SKM-1 (cell line): Measurements from ENCODE around the gene METTL26.

ENCODE experiments used
- DNase-seq: peaks from one replicate; lab custom pipeline; 2025; ENCODE audit not compliant: unreplicated experiment; lab: John Stamatoyannopoulos, UW

The METTL26 gene

DNA sequence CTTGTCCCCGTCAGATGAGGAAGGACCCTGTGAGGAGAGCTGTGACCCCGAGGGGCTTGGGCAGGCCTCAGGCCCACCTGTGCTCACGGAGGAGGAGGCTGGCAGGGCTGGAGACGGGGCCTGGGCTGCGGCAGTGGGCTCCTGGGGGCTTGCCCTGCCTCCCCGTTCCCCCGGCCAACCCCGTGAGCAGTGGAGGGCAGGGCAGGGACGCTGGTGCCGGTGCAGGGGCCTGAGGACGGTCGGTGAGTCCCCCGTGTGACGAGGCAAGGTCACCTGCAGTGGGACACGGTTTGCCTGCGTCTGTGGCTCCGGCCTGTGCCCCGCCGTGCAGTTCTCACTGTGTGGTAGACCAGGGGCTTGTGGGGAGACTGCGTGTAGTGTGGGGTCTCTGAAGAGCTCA lies 23.5 kb upstream of the METTL26 start:
- no peak for DNase-seq

DNA sequence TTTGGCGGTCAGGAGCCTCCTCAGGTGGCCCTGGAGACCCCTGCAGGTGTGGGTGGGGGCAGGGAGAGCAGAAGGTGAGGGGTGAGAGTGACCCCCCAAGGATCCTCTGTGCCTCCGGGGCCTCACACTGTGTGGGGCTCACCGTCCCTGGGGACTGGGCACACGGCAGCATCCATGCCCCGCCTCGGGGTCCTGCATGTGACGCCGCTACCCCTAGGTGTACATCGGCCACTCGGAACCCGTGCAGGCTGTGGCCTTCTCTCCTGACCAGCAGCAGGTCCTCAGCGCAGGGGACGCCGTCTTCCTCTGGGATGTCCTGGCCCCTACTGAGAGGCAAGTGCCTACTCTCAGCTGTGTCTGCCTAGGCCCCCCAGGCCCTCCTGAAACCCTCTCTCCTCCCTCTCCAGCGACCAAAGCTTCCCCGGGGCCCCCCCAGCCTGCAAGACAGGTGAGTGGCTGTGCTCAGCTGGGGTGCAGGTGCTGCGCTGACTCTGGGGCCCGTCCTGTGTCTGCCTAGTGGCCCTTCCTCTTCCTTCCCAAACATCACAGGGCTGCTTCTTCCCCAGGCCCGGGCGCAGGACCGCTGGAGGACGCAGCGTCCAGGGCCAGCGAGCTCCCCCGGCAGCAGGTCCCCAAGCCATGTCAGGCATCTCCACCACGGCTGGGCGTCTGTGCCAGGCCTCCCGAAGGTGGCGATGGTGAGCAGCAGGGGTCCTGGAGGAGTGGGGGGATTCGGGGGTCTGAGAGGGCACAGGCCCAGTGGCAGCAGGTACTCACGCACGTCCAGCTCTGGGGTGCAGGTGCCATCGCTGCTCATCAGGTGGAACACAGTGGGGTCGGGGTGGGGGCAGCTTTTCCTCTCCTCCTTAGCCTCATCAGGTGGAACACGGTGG lies 22.8 kb upstream of the METTL26 start:
- DNase-seq, result no peak

DNA sequence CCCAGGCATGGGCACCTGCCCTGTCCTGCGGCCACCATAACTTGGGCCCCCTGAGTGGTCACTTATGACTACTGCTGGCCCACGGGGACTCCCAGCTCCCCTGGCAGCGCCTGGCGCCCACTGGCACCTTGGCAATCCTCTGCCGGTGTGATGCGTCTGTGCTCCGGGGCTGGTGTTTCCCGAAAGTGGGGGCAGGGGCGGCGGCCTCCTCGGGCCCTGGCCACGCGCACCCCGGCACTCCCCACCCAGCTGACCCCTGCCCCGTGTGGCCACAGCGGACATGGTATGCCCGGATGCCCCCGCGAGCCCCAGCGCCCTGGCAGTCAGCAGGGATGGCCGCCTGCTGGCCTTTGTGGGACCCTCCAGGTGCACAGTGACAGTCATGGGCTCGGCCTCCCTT lies 21.4 kb upstream of the METTL26 start:
- no peak for DNase-seq

DNA sequence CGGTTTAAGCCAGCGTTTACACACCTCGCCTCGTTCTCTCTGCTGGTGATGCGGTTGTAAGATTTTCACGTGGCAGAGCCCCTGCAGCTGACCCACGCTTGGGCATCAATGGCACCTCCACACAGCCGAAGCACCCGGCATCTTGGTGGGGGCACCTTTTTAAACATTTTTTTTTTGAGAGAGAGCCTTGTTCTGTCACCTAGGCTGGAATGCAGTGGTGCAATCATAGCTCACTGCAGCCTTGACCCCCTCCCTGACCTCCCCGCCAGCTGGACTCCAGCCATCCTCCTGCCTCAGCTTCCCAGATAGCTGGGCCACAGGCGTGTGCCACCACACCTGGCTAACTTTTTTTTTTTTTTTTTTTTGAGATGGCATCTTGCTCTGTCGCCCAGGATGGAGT lies 17.9 kb upstream of the METTL26 start:
- no peak for DNase-seq

DNA sequence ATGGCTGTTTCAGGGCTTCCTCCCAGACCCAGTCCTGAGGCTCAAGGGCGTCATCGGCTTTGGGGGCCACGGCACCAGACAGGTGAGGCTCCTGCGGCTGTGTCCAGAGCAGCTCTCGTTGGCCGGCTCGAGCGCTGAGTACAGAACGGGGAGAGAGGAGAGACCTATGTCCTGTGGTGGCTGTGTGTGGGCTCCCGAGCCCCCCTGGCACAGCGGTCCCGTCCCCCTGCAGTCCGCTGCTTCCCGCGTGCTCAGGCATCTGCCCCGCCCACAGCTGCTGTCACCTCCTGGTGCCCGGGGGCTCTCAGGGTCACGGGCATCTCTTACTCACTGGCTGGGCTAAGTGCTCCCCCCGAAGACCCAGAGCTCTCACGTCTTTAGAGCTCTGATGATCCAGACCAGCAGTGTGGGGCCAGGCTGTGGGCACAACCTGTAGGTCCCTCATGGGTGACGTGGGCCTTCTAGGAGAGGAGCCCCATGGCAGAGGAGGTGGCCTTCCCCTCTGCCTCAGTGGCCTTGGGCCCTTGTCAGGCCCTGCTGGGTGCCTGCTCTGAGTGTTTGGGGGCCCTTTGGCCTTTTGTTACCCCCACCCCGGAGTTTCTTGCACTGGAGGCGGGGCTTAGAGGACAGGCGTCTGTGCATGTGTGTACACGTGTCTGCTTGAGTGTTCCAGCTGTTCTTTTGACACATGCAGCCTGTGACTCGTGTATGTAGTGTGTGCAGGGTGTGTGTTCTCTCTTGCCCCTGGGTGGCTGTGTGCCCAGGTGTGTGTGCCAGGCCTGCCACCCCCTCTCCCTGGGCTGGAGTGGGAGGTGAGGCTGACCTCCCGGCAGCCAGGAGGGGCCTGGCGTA lies 16.6 kb upstream of the METTL26 start:
- no peak for DNase-seq

DNA sequence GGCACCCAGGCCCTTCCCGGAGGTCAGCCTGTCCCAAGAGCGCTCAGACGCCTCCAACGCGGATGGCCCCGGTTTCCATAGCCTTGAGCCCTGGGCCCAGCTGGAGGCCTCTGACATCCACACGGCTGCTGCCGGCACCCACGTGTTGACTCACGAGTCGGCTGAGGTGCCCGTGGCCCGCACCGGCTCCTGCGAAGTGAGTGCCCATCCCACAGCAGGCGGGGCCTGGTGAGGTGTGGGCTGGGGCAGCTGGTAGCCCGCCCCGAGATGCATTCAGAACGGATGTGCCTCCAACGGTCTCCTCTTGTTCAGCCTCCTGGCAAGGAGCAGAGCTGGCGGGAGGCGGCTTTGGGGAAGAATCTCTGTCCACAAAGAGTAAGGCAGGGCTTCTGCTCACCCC lies 15.7 kb upstream of the METTL26 start:
- no peak for DNase-seq

DNA sequence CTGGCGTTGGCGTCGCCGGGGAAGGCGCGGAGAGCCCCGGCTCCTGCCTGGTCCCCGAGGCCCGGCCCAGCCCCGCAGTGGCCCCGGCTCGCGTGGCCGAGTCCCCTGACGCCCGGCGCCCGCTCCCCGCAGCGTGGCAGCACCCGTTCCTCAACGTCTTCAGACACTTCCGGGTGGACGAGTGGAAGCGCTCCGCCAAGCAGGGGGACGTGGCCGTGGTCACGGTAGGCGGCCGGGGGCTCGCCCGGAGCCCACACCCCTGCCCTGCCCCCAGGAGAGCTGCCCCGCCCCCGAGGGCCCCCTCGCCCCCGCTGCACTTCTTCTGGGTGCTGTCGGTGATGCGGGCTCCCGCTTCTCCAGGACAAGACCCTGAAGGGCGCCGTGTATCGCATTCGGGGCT lies 13.5 kb upstream of the METTL26 start:
- no peak for DNase-seq

DNA sequence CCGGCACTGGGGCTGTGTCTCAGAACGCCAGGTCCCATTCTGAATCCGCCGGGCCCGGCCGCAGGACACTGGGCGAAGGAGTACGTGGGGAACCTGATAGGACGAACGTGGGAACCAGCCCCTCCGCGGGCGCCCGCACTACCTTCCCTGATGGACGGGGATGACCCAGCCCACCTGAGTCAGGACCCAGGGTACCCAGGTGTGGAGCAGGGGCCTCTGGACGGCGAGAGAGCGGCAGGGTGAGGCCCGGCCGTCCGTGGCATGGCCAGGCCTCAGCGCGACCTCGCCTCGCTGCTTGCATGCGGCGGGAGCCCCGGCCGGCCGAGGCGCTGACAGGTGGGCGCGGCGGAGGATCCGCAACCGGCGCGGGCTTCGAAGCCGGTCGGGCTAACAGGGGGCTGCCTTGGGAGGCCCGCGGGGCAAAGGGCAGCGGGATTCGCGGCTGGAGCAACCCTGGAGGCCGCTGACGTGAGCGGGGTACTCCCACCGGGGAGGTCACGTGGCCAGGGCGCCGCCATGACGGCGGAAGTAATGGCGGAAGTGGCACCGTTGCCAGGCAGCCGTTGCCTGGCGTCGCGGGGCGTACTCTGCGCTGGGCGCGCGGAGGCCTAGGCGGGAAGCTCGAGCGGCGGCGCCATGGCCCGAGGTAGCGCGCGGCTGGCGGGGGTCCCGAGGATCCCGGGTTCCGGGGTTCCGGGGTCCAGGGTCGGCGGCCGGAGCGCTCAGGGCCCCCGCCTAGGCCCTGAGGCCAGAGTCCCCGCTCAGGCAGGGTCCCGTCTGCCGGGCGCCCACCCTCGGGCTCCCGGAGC lies 12.9 kb upstream of the METTL26 start, which contains the start of gene WDR90:
TSS of gene WDR90 (plus strand) at position 585 of the 809 bp plus-strand sequence. CDS start at position 637, 52 bp downstream.
- DNase-seq, result peak; percentile 71

DNA sequence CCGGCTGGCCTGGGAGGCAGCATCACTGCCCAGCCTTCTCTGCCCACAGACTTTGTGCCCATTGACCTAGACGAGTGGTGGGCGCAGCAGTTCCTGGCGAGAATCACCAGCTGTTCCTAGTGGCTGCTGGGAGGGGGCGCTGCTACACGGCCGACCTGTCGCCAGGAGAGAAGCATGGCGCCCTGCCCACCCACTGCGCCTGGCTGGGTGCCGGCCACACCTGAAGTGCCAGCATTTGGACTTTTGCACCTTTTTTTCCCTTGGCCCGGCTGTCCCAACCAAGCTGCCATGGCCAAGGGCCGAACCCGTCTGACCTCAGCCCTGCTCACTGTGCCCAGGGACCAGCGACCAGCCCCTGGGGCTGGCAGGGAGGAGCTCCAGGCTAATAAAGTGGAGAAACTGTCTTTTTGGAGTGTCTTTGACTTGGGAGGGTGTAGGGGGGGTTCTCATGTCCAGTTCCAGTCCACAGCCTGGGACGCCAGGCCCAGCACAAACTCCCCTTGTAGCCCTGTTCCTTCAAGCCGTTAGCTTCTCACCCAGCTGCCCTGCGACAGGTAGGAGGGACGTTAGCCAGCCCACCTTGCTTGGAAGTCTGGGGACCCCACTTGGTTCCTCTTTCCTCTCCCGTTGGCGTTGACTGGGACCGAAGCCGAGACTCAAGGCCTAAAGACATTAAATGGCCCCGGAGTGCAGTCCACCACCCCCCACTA lies 12.1 kb upstream of the METTL26 start:
- no peak for DNase-seq

DNA sequence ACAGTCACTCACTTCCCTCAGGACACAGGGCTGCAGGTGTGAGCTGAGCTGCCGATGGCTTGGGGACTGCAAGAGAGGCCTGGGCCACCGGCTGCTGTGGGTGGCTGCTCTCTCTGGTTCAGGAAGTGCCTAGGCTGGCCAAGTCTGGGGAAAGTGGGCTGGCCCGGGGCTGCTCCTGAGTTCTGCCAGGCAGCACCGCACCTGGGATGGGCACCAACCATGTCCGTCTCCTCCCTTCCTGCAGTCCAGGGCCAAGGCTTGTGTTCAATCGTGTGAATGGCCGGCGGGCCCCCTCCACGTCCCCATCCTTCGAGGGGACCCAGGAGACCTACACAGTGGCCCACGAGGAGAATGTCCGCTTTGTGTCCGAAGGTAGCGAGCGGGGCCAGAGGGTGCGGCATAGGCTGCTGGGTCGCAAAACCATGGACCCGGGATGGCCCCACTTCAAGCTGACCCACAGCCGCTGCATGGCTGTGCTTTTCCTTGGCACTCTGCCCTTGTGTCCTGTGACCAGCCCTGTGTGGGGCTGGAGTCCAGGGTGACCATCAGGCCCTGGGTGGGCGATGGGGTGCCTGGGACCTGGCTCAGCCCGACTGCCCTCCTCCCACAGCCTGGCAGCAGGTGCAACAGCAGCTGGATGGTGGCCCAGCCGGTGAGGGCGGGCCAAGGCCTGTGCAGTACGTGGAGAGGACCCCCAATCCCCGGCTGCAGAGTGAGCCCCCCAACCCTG lies 11.2 kb upstream of the METTL26 start:
- no peak for DNase-seq

DNA sequence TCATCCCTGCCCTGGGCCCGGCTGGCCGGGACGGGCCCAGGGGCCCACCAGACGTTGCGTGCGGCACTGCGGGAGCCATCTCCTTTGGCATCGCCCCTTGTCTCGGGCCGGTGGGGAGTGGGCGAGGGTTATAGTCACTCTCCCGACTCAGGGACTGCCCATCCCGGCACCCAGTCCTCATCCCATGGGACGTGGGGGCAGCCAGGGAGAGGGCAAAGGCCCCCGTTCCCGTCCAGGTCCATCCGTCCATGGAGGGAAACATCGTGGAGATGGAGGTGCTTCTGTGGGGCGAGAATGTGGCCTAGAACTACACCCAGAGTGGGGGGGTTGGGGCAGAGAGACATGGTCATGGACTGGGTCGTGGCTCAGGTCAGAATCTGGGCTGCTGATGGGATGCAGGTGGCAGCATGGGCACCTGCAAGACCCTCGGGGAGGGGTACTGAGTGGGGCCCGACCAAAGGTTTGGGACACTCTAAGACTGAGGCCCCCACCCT lies 10.6 kb upstream of the METTL26 start:
- no peak for DNase-seq

DNA sequence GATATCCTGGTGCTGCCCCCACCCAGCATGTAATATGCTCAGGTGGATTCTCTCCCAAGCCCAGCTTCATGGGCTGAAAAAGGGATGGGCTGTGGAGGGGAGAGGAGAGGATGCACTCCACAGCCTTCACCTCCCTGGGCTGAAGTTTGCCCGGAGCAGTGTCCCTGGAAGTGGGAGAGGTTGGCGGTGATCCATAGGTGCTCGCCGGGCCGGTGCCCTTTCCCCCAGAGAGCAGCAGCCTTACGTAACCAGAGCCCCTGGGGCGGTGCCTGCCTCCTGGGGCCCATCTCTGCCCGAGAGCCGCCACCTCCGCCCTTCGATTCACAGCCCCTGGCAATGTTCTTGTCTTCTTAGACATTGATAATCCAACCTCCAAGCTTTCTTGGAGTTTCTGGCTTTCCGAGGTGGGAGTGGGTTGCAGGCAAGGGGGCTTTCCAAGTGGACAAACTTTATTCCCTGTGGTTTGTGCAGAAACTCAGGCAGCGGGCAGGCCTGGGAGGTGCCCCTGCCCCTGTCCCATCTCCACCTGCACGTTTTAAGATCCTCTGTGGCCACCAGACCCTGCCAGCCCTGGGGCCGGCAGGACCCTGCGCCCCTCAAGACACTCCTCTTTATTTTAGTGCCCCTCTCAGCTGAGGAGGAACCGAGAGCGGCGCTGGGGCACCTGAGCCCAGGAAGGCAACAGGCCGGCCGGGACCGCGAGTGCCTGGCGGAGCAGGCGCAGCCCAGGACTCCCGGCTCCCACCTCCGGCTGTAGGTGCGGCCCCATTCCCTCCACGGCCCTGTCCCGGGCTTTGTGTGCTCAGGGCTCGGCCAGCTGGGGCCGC lies 10.0 kb upstream of the METTL26 start:
- DNase-seq, result no peak

DNA sequence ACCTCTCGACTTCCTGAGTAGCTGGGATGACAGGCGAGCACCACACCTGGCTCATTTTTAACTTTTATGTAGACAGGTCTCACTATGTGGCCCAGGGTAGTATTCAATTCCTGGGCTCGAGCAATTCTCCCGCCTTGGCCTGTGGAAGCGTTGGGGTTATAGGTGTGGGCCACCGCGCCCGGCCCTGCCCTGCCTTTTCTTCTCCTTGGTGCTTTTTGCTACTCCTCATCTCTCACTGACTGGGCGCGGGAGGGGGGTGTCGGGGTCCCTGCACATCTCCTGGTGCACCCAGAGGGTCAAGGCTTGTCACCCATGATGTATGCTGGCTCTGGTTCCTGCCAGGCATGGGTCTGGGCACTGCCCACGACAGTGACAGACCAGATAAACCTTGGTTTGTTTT lies 8.5 kb upstream of the METTL26 start:
- DNase-seq, result no peak

DNA sequence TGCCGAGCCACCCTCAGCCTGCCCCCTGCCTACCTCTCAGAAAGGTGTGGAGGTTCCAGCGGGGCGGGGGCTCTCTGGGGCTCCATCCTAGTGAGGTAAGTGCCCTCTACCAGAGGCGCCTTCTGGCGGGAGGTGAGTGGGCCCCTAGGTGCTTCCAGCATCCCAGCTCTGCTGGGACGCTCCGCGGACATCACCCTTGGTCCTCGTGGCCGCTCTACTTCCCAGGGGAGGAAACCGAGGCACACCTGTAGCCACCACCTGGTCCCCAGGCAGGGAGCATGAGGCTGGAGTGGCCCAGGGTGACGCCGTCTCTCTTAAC lies 6.9 kb upstream of the METTL26 start:
- DNase-seq, result no peak

DNA sequence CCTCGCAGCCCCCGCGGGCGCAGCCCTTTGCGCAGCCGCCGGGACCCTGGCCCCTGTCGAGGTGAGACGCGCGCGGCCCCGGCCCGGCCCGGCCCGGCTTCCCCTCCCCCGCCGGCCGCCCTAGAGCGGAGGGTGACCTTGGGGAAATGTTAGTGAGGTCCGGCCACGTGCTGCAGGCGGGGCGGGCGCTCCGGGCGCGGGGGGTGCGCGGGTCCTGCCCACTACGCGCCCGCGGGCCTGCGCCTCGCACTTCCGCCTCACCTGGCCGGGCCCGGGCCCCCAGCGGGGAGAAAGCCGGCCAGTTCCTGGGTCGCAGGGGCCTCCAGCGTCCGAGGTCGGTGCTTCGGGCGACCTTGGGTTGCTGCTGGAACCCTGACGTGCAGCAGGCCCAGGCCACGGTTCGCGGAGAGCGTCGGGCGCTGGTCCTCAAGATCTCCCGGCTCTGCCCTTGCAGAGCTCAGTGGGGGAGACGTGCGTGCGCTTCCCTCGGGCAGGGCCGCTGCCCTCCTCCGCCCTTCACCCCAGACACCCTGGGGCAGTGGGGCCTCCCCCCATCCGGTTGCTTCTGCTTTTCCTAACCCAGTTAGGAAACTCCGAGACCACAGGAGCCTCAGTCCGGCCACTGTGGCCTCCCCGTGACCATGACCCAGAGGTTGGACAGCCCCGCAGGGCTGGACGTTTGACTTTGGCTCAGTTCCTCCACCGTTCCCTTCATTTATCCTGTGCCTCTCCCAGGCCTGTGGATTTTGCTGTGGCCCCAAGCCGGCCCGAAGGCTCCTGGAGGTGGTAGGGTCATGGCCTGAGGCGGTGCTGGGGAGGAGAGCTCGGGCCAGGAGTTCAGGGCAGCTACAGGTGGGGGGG lies 6.3 kb upstream of the METTL26 start:
- DNase-seq, result peak; percentile 58

DNA sequence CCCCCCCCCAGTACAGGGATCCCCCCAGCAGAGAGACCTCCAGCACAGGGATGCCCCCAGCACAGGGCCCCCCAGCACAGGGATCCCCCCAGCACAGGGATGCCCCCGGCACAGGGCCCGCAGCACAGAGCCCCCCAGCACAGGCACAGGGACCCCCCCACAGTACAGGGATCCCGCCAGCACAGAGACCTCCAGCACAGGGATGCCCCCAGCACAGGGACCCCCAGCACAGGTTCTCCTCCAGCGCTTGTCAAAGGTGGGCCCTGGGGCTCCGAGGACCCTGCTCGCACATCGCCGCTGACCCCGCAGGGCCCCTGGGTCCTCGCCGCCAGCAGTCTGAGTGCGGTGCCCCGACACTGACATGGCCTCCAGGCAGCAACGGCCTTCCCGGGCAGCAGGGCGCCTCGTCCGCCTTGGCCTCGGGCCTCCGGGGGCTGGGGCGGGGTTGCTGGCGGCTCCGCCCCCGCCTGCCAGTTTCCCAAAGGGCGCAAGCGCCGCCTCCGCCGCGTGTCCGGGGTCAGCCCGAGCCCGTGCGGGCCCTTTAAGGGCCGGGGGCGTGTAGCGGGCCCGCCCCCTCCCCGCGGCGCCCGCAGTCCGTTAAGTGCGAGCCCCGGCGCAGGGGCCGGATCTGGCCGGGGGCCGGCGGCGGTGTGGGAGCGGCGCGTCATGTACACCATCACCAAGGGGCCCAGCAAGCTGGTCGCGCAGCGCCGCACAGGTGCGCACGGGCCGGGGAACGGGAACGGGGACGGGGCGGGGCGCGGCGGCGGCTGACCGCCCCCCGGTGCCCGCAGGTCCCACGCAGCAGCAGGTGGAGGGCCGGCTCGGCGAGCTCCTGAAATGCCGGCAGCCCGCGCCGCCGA lies 5.5 kb upstream of the METTL26 start, which contains the start of gene MCRIP2:
TSS of gene MCRIP2 (plus strand) at position 503 of the 863 bp plus-strand sequence. CDS start at position 667, 164 bp downstream.
- peak; percentile 56 for DNase-seq

DNA sequence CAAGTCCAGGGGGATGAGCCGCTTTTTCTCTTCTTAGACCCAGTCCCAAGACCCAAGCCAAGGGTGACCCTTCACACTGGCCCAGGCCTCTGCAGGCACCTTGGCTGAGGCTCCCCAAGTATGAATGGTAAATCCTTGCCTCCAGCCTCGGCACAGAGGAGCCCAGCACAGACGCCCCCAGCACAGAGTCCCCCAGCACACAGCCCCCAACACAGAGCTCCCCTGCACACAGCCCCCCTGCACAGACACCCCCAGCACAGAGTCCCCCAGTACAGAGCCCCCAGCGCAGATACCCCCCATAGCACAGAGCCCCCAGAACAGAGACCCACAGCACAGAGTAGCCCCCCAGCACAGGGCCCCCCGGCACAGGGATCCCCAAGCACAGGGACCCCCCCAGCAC lies 4.5 kb upstream of the METTL26 start:
- DNase-seq, result no peak
